B cell (primary cell): ENCODE measurements around the gene CCDC86. TPM values are rescaled to one million over a fixed set of nuclear protein-coding genes. Genes with fewer than 3 reads are reported as not detected.

Experiments used
- polyA plus RNA-seq: library from polyadenylated mRNA; depleted of rRNA; stranded (reverse); fragments of >200 nt; gene quantifications from 2 replicates; pipeline ENCODE4 v1.2.3, GENCODE V29; 2012
- total RNA-seq, 2 donors: library from RNA; stranded (reverse); fragments of 120-200 nt in 1 of 2; gene quantifications; 1 replicate in 1 of 2; 2 replicates in 1 of 2; pipeline versions ENCODE4 v1.2.3 to v1.2.4, GENCODE V29; 2013 to 2022

The CCDC86 gene
- total and polyA plus RNA-seq, 2 donors (not counting 1 experiment from before 2014, with no cell fraction given), result 10.5 to 12.4 TPM

Other genes with a start within 250 kb of the CCDC86 start
- not detected in 2 replicates for gene MS4A8, start 142.5 kb upstream of the CCDC86 start, total RNA-seq
- gene MS4A8, start 142.5 kb upstream of the CCDC86 start, polyA plus RNA-seq, result not detected in 2 replicates
- not detected in 2 replicates for gene MS4A18, start 117.4 kb upstream of the CCDC86 start, total RNA-seq
- gene MS4A18, start 117.4 kb upstream of the CCDC86 start, polyA plus RNA-seq, result not detected in 2 replicates
- gene MS4A15, start 85.2 kb upstream of the CCDC86 start, total RNA-seq, result not detected in 2 replicates
- gene MS4A15, start 85.2 kb upstream of the CCDC86 start, polyA plus RNA-seq, result not detected in 2 replicates
- not detected in 2 replicates for gene MS4A10, start 56.8 kb upstream of the CCDC86 start, total RNA-seq
- gene MS4A10, start 56.8 kb upstream of the CCDC86 start, polyA plus RNA-seq, result not detected in 2 replicates
- gene PTGDR2, start 13.8 kb downstream of the CCDC86 start, total RNA-seq, result 0.27 TPM in 1 of 2 replicates, not detected in the other
- 0.03 and 0.04 TPM in 2 replicates for gene PTGDR2, start 13.8 kb downstream of the CCDC86 start, polyA plus RNA-seq
- gene ZP1, start 25.4 kb downstream of the CCDC86 start, total RNA-seq, result not detected in 2 replicates
- gene ZP1, start 25.4 kb downstream of the CCDC86 start, polyA plus RNA-seq, result 0.06 TPM in 1 of 2 replicates, not detected in the other
- 80.4 and 89.9 TPM in 2 replicates for gene PRPF19, start 64.5 kb downstream of the CCDC86 start, total RNA-seq
- gene PRPF19, start 64.5 kb downstream of the CCDC86 start, polyA plus RNA-seq, result 24.3 and 41.8 TPM in 2 replicates
- 81.7 and 99.4 TPM in 2 replicates for gene TMEM109, start 72.0 kb downstream of the CCDC86 start, total RNA-seq
- 19.3 and 32.0 TPM in 2 replicates for gene TMEM109, start 72.0 kb downstream of the CCDC86 start, polyA plus RNA-seq
- 11.3 and 13.8 TPM in 2 replicates for gene TMEM132A, start 82.3 kb downstream of the CCDC86 start, total RNA-seq
- 0.89 and 1.2 TPM in 2 replicates for gene TMEM132A, start 82.3 kb downstream of the CCDC86 start, polyA plus RNA-seq
- gene SLC15A3, start 110.1 kb downstream of the CCDC86 start, total RNA-seq, result 91.4 and 93.0 TPM in 2 replicates
- 45.9 and 61.5 TPM in 2 replicates for gene SLC15A3, start 110.1 kb downstream of the CCDC86 start, polyA plus RNA-seq
- 9.3 and 10.5 TPM in 2 replicates for gene CD6, start 129.6 kb downstream of the CCDC86 start, total RNA-seq
- 13.6 and 13.7 TPM in 2 replicates for gene CD6, start 129.6 kb downstream of the CCDC86 start, polyA plus RNA-seq